ENCODE measurements around the gene FAF1.
"Not testable (repeated sequence)": the region's sequence is repeated elsewhere in the genome, so short reads cannot be mapped to it uniquely, and the experiment has no call there.

Gene FAF1

GRCh38 chr1:50830621-50831020 lies 129.4 kb downstream of the FAF1 start:
- DNase-seq (ENCODE audit: low read depth): no peak
- H3K4me3 ChIP-seq (ENCODE audit: control insufficient read depth, low read depth, low read length): no peak overlapping the region
- no peak for TF ChIP-seq CTCF (IDR thresholded peaks at IDR 0.05; ENCODE audit: control insufficient read depth, insufficient read depth, low read depth, low read length, missing control alignments)

GRCh38 chr1:50829014-50829958 lies 130.8 kb downstream of the FAF1 start:
- no peak overlapping the region for H3K4me3 ChIP-seq (ENCODE audit: control insufficient read depth, low read depth, low read length)
- TF ChIP-seq CTCF (IDR thresholded peaks at IDR 0.05; ENCODE audit: control insufficient read depth, insufficient read depth, low read depth, low read length, missing control alignments): no peak
- DNase-seq (ENCODE audit: low read depth): no peak

GRCh38 chr1:50827546-50827945 lies 132.5 kb downstream of the FAF1 start:
- DNase-seq (ENCODE audit: low read depth): no peak
- H3K4me3 ChIP-seq (ENCODE audit: control insufficient read depth, low read depth, low read length): no peak overlapping the region
- no peak for TF ChIP-seq CTCF (IDR thresholded peaks at IDR 0.05; ENCODE audit: control insufficient read depth, insufficient read depth, low read depth, low read length, missing control alignments)

- H3K4me3 ChIP-seq (ENCODE audit: control insufficient read depth, low read depth, low read length); DNase-seq (ENCODE audit: low read depth): not testable (repeated sequence)
Measured at GRCh38 chr1:50826792-50827191, 133.3 kb downstream of the FAF1 start.

- DNase-seq (ENCODE audit: low read depth): no peak
- H3K4me3 ChIP-seq (ENCODE audit: control insufficient read depth, low read depth, low read length): no peak overlapping the region
- TF ChIP-seq CTCF (IDR thresholded peaks at IDR 0.05; ENCODE audit: control insufficient read depth, insufficient read depth, low read depth, low read length, missing control alignments): no peak
Measured at GRCh38 chr1:50822035-50822776, 137.9 kb downstream of the FAF1 start.

- no peak for DNase-seq (ENCODE audit: low read depth)
- no peak overlapping the region for H3K4me3 ChIP-seq (ENCODE audit: control insufficient read depth, low read depth, low read length)
- TF ChIP-seq CTCF (IDR thresholded peaks at IDR 0.05; ENCODE audit: control insufficient read depth, insufficient read depth, low read depth, low read length, missing control alignments): no peak
Measured at GRCh38 chr1:50820545-50820944, 139.5 kb downstream of the FAF1 start.

- DNase-seq (ENCODE audit: low read depth): no peak
- no peak overlapping the region for H3K4me3 ChIP-seq (ENCODE audit: control insufficient read depth, low read depth, low read length)
- TF ChIP-seq CTCF (IDR thresholded peaks at IDR 0.05; ENCODE audit: control insufficient read depth, insufficient read depth, low read depth, low read length, missing control alignments): no peak
Measured at GRCh38 chr1:50812346-50812745, 147.7 kb downstream of the FAF1 start.

Data from AG09309 (cell line).